ENCODE results near the gene CCDC91.

Gene CCDC91

DNA sequence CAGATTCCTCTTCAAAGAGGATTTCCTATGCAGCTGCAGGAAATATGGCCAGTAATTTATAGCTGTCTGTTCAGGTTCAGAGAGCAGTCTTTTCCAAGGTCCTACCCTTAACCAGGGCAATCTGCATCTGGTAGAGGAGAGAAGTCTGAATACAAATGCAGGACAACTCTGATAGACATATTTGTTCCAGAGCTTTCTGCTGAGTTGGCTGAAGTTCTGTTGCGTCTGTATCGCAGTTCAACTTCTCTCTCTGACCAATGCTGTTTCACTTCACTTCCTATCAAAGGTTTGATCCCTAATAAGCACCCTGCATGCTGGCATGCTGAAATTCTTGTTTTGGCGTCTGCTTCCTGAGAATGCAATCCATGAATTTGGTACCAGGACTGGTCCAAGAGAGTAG, 14.0 kb upstream of the CCDC91 start:
- CTCF ChIA-PET = no interaction called here
- no peak for TF ChIP-seq PKNOX1 (IDR thresholded peaks at IDR 0.05)
- no peak for TF ChIP-seq ARNT (IDR thresholded peaks at IDR 0.05)
- TF ChIP-seq NFRKB (IDR thresholded peaks at IDR 0.05) = no peak
- no peak for TF ChIP-seq SP1 (IDR thresholded peaks at IDR 0.05)
- POLR2A ChIA-PET = no interaction called here
- no peak for DNase-seq (ENCODE audit: extremely low spot score)

GRCh38 chr12:28177461-28177860, 12.8 kb upstream of the CCDC91 start:
- ChIA-PET POLR2A (no interaction called here), CTCF (interaction anchor here (0.5 kb wide), 1 partner anchor 648 kb away, joined by 3 read pairs; no protein-coding TSS in a partner anchor)
- TF ChIP-seq CTBP1 (IDR thresholded peaks at IDR 0.05; ENCODE audit: borderline replicate concordance) (no peak), LEF1 (IDR thresholded peaks at IDR 0.05; ENCODE audit: borderline replicate concordance) (no peak), ARNT (IDR thresholded peaks at IDR 0.05) (no peak), SP1 (IDR thresholded peaks at IDR 0.05) (no peak), HDGF (IDR thresholded peaks at IDR 0.05; ENCODE audit: borderline replicate concordance) (no peak), BHLHE40 (IDR thresholded peaks at IDR 0.05; ENCODE audit: borderline replicate concordance) (no peak), NFRKB (IDR thresholded peaks at IDR 0.05) (no peak), FOXA1 (IDR thresholded peaks at IDR 0.05) (no peak), TARDBP (IDR thresholded peaks at IDR 0.05) (no peak), SUZ12 (IDR thresholded peaks at IDR 0.05) (no peak), FOXK2 (IDR thresholded peaks at IDR 0.05) (no peak), L3MBTL2 (conservative IDR thresholded peaks at IDR 0.05) (no peak), FOXM1 (IDR thresholded peaks at IDR 0.05; ENCODE audit: borderline replicate concordance) (no peak), ZNF384 (IDR thresholded peaks at IDR 0.05) (no peak), PKNOX1 (IDR thresholded peaks at IDR 0.05) (no peak), ELF4 (IDR thresholded peaks at IDR 0.05) (no peak)
- DNase-seq (ENCODE audit: extremely low spot score) = no peak

GRCh38 chr12:28177905-28178304, 12.4 kb upstream of the CCDC91 start:
- TF ChIP-seq ZNF384 (IDR thresholded peaks at IDR 0.05) = no peak
- TF ChIP-seq HDGF (IDR thresholded peaks at IDR 0.05; ENCODE audit: borderline replicate concordance) = no peak
- TF ChIP-seq SP1 (IDR thresholded peaks at IDR 0.05) = no peak
- no peak for TF ChIP-seq LEF1 (IDR thresholded peaks at IDR 0.05; ENCODE audit: borderline replicate concordance)
- no peak for TF ChIP-seq L3MBTL2 (conservative IDR thresholded peaks at IDR 0.05)
- no peak for TF ChIP-seq TARDBP (IDR thresholded peaks at IDR 0.05)
- no peak for TF ChIP-seq CTBP1 (IDR thresholded peaks at IDR 0.05; ENCODE audit: borderline replicate concordance)
- TF ChIP-seq PKNOX1 (IDR thresholded peaks at IDR 0.05) = no peak
- no peak for TF ChIP-seq FOXM1 (IDR thresholded peaks at IDR 0.05; ENCODE audit: borderline replicate concordance)
- TF ChIP-seq NFRKB (IDR thresholded peaks at IDR 0.05) = no peak
- TF ChIP-seq ELF4 (IDR thresholded peaks at IDR 0.05) = no peak
- TF ChIP-seq FOXA1 (IDR thresholded peaks at IDR 0.05) = no peak
- TF ChIP-seq BHLHE40 (IDR thresholded peaks at IDR 0.05; ENCODE audit: borderline replicate concordance) = no peak
- no peak for TF ChIP-seq FOXK2 (IDR thresholded peaks at IDR 0.05)
- no peak for TF ChIP-seq SUZ12 (IDR thresholded peaks at IDR 0.05)
- CTCF ChIA-PET = interaction anchor here (0.5 kb wide), 1 partner anchor 647 kb away, joined by 3 read pairs; no protein-coding TSS in a partner anchor
- POLR2A ChIA-PET = no interaction called here
- no peak for DNase-seq (ENCODE audit: extremely low spot score)

GRCh38 chr12:28178775-28179174, 11.5 kb upstream of the CCDC91 start:
- TF ChIP-seq CTBP1 (IDR thresholded peaks at IDR 0.05; ENCODE audit: borderline replicate concordance) (no peak), NFRKB (IDR thresholded peaks at IDR 0.05) (no peak), HDGF (IDR thresholded peaks at IDR 0.05; ENCODE audit: borderline replicate concordance) (no peak), L3MBTL2 (conservative IDR thresholded peaks at IDR 0.05) (no peak), SUZ12 (IDR thresholded peaks at IDR 0.05) (no peak), BHLHE40 (IDR thresholded peaks at IDR 0.05; ENCODE audit: borderline replicate concordance) (no peak), TARDBP (IDR thresholded peaks at IDR 0.05) (no peak), ARNT (IDR thresholded peaks at IDR 0.05) (no peak), ZNF384 (IDR thresholded peaks at IDR 0.05) (no peak), FOXK2 (IDR thresholded peaks at IDR 0.05) (no peak), PKNOX1 (IDR thresholded peaks at IDR 0.05) (no peak), ELF4 (IDR thresholded peaks at IDR 0.05) (no peak), LEF1 (IDR thresholded peaks at IDR 0.05; ENCODE audit: borderline replicate concordance) (no peak), FOXM1 (IDR thresholded peaks at IDR 0.05; ENCODE audit: borderline replicate concordance) (no peak), SP1 (IDR thresholded peaks at IDR 0.05) (no peak), FOXA1 (IDR thresholded peaks at IDR 0.05) (no peak)
- CTCF ChIA-PET = no interaction called here

GRCh38 chr12:28180786-28181185, 9.5 kb upstream of the CCDC91 start:
- TF ChIP-seq SP1 (IDR thresholded peaks at IDR 0.05) (no peak), FOXM1 (IDR thresholded peaks at IDR 0.05; ENCODE audit: borderline replicate concordance) (no peak), BHLHE40 (IDR thresholded peaks at IDR 0.05; ENCODE audit: borderline replicate concordance) (no peak)
- CTCF ChIA-PET = no interaction called here
- POLR2A ChIA-PET = no interaction called here

More at GRCh38 chr12:28178775-28179174, 11.5 kb upstream of the CCDC91 start:
- DNase-seq (ENCODE audit: extremely low spot score) = no peak
- POLR2A ChIA-PET = no interaction called here

GRCh38 chr12:28184375-28184774, 5.9 kb upstream of the CCDC91 start:
- DNase-seq (ENCODE audit: extremely low spot score) = no peak
- TF ChIP-seq FOXA1 (IDR thresholded peaks at IDR 0.05) = no peak
- no peak for TF ChIP-seq SP1 (IDR thresholded peaks at IDR 0.05)
- TF ChIP-seq CTBP1 (IDR thresholded peaks at IDR 0.05; ENCODE audit: borderline replicate concordance) = no peak
- no peak for TF ChIP-seq ARNT (IDR thresholded peaks at IDR 0.05)
- no peak for TF ChIP-seq PKNOX1 (IDR thresholded peaks at IDR 0.05)
- no peak for TF ChIP-seq HDGF (IDR thresholded peaks at IDR 0.05; ENCODE audit: borderline replicate concordance)
- TF ChIP-seq TARDBP (IDR thresholded peaks at IDR 0.05) = no peak
- no peak for TF ChIP-seq SUZ12 (IDR thresholded peaks at IDR 0.05)
- no peak for TF ChIP-seq NFRKB (IDR thresholded peaks at IDR 0.05)
- no peak for TF ChIP-seq BHLHE40 (IDR thresholded peaks at IDR 0.05; ENCODE audit: borderline replicate concordance)
- no peak for TF ChIP-seq LEF1 (IDR thresholded peaks at IDR 0.05; ENCODE audit: borderline replicate concordance)
- TF ChIP-seq FOXK2 (IDR thresholded peaks at IDR 0.05) = no peak
- no peak for TF ChIP-seq ZNF384 (IDR thresholded peaks at IDR 0.05)
- no peak for TF ChIP-seq FOXM1 (IDR thresholded peaks at IDR 0.05; ENCODE audit: borderline replicate concordance)
- ChIA-PET CTCF (no interaction called here), POLR2A (no interaction called here)

More at GRCh38 chr12:28180786-28181185, 9.5 kb upstream of the CCDC91 start:
- DNase-seq (ENCODE audit: extremely low spot score) = no peak
